Measurements from ENCODE around the gene MAP3K5.

MAP3K5 gene

GRCh38 chr6:136571065-136571464 lies 221.2 kb downstream of the MAP3K5 start:
- no peak for DNase-seq (ENCODE audit: low read depth)

DNA sequence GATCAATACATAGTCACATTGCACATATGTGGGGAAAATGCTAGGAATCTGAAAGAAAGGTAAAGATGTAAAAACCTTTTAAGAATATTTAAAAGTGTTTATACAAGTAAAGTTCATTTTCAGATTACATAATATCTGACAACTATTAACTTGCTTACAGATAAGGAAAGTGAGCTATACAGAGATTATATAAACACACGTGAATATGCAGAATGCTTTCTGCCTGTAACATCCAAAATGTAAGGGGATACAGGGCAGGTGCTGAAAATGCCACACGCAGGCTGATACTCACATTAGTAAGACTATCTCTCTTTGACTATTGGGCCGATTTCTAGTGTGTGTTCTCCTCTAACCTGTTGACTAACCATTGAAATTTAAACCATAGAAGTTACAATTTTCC lies 224.1 kb downstream of the MAP3K5 start:
- no peak for DNase-seq (ENCODE audit: low read depth)

- no peak for DNase-seq (ENCODE audit: low read depth)
Observed at GRCh38 chr6:136567688-136568087, 224.6 kb downstream of the MAP3K5 start.

DNA sequence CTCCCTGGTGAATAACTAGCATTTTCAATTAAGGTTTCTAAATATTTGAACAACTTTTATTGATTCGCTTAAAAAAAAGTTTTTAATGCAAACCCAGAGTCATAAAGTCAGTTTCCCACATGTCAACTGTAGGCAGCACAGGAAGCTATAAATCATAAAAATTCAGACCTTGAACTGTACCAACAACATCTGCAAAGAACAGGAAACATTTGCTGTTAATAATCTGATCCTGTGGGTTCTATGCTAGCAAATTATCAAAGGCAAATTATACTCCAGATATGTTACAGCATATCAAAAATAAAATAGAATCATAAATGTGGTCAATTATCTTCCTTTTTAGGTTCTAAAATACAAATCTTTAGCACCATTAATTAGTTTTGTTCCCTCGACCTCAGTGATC lies 225.4 kb downstream of the MAP3K5 start:
- DNase-seq (ENCODE audit: low read depth), result no peak

DNA sequence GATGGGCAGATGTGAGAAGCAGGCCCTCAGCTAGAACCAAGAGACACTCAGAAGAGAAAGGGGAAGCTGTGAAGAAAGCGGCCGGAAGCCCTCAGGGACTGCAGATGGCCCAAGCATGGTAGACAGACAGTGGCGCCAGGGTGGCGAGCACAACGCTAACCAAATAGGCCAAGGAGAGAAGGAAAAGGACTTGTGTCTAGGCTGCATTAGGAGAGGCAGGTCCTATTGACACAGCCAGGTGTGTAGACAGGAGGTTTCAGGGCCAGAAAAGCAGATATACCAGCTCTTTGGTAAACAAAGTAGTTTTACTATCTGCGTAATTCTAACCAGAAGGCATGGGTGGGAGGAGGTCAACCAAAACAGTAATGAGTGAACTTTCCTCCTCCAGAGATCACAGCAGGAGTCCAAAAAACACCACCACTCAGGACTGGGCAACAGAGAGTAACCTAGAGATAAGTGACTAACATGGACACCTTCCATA lies 226.2 kb downstream of the MAP3K5 start:
- DNase-seq (ENCODE audit: low read depth), result no peak

DNA sequence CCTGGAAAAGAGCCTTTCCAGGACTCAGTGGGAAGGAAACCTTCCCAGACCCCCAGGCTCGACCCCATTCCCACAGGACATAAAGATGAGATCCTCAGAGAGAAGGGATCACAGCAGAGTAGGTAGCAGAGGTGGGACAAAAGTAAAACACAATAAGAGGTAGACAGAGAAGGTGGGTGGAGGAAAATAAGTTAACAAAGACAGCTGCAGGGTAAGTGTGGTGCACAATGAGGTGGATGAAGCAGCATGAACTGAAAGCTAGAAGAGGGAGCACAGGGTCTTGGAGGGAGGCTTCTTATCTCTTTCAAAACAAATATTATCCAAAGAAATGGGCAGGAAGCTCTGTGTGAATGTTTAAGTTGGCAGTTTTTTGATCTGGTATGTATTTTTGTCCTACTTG lies 228.1 kb downstream of the MAP3K5 start:
- DNase-seq (ENCODE audit: low read depth), result no peak

- no peak for DNase-seq (ENCODE audit: low read depth)
Observed at GRCh38 chr6:136563386-136564152, 228.7 kb downstream of the MAP3K5 start.

DNA sequence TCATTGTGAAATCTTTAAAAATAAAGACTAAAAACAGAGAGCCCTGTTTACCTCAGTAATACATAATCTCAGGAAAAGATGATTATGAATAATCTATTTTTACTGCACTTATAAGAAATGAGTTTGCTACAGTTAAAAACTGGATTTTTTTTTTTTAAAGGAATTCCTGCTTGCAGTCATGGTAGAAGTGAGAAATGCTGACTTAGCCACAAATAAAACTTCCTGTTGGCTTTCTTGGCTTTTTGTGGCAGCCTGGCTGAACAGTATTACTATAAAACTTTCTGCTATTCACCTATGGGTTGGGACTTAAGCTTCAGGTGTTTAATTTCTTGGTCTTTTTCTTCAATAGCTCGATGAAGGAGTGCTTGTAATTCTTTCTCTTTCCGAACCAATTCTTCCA lies 230.1 kb downstream of the MAP3K5 start:
- no peak for DNase-seq (ENCODE audit: low read depth)

GRCh38 chr6:136553166-136553787 lies 239.0 kb downstream of the MAP3K5 start:
- no peak for DNase-seq (ENCODE audit: low read depth)

- no peak for DNase-seq (ENCODE audit: low read depth)
Observed at GRCh38 chr6:136552054-136552453, 240.2 kb downstream of the MAP3K5 start.

- no peak for DNase-seq (ENCODE audit: low read depth)
Observed at GRCh38 chr6:136551103-136551502, 241.2 kb downstream of the MAP3K5 start.

- peak; percentile 29 for DNase-seq (ENCODE audit: low read depth)
Observed at GRCh38 chr6:136550330-136551071, 241.8 kb downstream of the MAP3K5 start, which contains the start of gene MAP7. Gene MAP7 (minus strand): TSS chr6:136550422. CDS start chr6:136550408, 14 bp downstream.

DNA sequence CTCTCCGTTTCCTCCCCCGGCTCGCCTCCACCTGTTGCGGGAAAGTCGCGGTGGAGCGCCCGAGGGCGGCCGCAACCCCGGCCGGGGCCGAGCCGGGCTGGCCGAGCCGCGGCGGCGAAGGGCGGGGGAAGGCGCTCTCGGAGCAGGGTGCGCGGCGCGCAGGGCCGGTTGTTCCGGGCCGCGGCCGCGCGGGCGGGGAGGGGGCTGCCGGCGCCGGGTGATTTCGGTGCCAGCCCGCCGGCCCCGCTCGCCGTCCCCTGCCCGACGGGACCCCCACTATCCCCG lies 242.3 kb downstream of the MAP3K5 start:
- no peak for DNase-seq (ENCODE audit: low read depth)

- no peak for DNase-seq (ENCODE audit: low read depth)
Observed at GRCh38 chr6:136549300-136550044, 242.8 kb downstream of the MAP3K5 start.

GRCh38 chr6:136548582-136549299 lies 243.5 kb downstream of the MAP3K5 start:
- no peak for DNase-seq (ENCODE audit: low read depth)

GRCh38 chr6:136547871-136548270 lies 244.4 kb downstream of the MAP3K5 start:
- no peak for DNase-seq (ENCODE audit: low read depth)

GRCh38 chr6:136547336-136547735 lies 244.9 kb downstream of the MAP3K5 start:
- DNase-seq (ENCODE audit: low read depth), result peak; percentile 26

DNA sequence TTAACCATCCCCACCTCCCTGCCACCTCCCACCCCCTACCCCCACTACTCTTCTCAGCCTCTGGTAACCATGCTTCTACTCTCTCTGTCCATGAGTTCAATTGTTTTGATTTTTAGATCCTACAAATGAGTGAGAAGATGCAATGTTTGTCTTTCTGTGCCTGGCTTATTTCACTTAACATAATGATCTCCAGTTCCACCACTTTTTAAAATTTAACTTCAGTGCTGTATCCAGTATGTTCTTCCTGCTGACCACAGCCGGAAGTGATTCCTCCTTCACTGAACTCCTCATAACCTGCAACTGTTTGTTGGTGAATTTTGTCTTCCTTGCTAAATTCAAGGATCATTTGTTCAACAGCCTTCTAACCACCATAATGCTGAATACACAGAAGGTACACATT lies 245.9 kb downstream of the MAP3K5 start:
- no peak for DNase-seq (ENCODE audit: low read depth)

DNA sequence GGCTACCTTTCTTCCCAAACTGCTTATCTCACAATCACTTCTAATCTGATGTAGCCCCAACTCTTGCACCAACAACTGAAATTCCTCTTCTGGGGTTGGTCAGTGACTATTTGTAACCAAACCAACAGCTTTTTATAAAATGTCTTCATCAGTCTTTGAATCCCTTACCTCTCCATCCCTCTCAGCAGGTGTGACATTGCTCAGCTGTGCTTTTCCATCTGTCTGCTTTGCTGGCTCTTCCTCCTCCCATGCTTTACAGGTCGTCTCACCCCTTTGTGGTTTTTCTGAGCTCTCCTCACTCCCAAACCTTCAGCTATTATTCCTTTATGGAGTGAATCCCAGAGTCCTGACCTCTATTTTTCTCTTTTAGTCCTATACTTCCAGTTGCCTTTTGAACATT lies 248.0 kb downstream of the MAP3K5 start:
- DNase-seq (ENCODE audit: low read depth), result no peak

- no peak for DNase-seq (ENCODE audit: low read depth)
Observed at GRCh38 chr6:136541395-136541794, 250.9 kb downstream of the MAP3K5 start.

- no peak for DNase-seq (ENCODE audit: low read depth)
Observed at GRCh38 chr6:136539967-136540652, 252.2 kb downstream of the MAP3K5 start.

Measured in EH (cell line).